HUES48 (cell line): ENCODE data around the gene CHKA.

Experiments
- H3K27ac ChIP-seq: one replicate; pipeline ENCODE4 v1.7.0; 2013; ENCODE audit warnings: low read depth, low read length, inconsistent platforms
- H3K27me3 ChIP-seq: 2 replicates; pipeline ENCODE4 v1.6.1; 2013; ENCODE audit warnings: mild to moderate bottlenecking, low read length; ENCODE audit not compliant: control insufficient read depth, insufficient read depth
- H3K36me3 ChIP-seq: 2 replicates; pipeline ENCODE4 v1.6.1; 2013; ENCODE audit warnings: low read length; ENCODE audit not compliant: control insufficient read depth, insufficient read depth
- H3K4me1 ChIP-seq: 2 replicates; pipeline ENCODE4 v1.6.1; 2013; ENCODE audit warnings: mild to moderate bottlenecking, low read length; ENCODE audit not compliant: control insufficient read depth, insufficient read depth
- H3K4me3 ChIP-seq: 2 replicates; pipeline ENCODE4 v1.5.1; 2013; ENCODE audit warnings: mild to moderate bottlenecking, low read depth, low read length
- H3K9ac ChIP-seq: 2 replicates; pipeline ENCODE4 v1.6.1; 2013; ENCODE audit warnings: mild to moderate bottlenecking, low read depth, low read length, moderate library complexity
- H3K9me3 ChIP-seq: 2 replicates; pipeline ENCODE4 v1.6.1; 2013; ENCODE audit warnings: low read length; ENCODE audit not compliant: control insufficient read depth, insufficient read depth

CHKA gene

DNA sequence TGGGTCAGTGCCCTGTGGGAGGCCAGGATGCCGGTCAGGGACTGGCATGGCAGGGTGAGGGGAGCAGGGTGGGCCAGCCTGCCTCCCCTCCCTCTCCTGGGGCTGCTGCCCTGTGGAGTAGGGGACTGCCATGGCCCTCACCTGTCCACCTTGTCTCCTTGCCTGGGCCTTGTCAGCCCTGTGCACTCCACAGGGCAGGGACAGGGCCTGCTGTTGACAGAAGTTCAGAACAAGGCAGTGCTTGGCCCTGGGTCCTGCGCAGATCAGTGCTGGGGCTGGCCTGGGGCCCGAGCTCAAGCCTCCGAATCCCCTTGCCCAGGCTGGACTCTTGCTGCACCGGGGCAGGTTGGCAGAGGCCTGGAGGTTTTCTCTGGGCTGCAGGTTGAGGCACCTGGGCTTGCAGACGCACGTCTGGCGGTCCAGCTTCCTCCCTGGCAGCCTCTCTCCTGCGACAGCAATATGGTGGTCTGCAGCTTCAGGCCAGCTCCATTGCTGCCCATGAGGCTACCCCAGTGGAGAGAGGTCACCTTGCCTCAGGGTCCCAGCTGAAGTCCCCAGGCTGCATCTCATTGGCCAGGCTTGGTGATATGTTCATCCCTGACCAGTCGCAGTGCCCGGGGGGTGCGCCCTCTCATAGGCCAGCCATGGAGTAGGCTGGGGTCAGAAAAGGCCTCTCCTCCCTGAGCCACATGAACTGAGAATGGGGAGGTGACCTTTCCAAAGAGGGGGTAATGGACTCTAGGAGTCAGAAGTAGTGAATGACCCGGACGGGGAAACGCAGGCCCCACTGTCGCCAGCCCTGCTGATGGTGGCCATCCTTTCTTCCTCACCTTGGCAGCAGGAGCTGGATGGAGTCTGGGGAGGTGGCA lies 21.5 kb upstream of the CHKA start:
- H3K9ac ChIP-seq: no peak overlapping the region
- H3K36me3 ChIP-seq: no peaks in the 10 kb centered on the region
- no peaks in the 10 kb centered on the region for H3K27me3 ChIP-seq
- no peaks in the 10 kb centered on the region for H3K9me3 ChIP-seq
- no peak overlapping the region for H3K4me3 ChIP-seq
- no peak overlapping the region for H3K27ac ChIP-seq
- no peaks in the 10 kb centered on the region for H3K4me1 ChIP-seq

DNA sequence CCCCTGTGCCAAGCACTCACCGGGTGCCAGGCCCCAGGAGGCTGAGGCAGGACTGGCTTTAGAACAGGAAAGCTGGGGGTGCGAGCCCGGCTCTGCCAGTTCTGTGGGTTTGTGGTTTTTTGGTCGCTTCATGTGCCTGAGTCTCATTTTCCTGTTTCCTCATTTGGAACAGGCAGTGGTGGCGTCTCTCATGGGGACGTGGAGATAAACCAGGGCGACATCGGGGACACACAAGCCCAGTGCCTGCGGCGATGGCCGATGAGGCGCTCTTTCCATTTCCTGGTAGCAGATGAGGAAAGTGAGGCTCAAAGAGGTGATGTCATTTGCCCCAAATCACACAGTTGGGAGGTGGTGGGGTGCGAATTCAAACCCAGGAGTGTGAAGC lies 20.8 kb upstream of the CHKA start:
- no peaks in the 10 kb centered on the region for H3K36me3 ChIP-seq
- H3K9me3 ChIP-seq: no peaks in the 10 kb centered on the region
- no peak overlapping the region for H3K27ac ChIP-seq
- H3K4me3 ChIP-seq: no peak overlapping the region
- H3K27me3 ChIP-seq: no peaks in the 10 kb centered on the region
- H3K4me1 ChIP-seq: no peaks in the 10 kb centered on the region
- no peak overlapping the region for H3K9ac ChIP-seq

DNA sequence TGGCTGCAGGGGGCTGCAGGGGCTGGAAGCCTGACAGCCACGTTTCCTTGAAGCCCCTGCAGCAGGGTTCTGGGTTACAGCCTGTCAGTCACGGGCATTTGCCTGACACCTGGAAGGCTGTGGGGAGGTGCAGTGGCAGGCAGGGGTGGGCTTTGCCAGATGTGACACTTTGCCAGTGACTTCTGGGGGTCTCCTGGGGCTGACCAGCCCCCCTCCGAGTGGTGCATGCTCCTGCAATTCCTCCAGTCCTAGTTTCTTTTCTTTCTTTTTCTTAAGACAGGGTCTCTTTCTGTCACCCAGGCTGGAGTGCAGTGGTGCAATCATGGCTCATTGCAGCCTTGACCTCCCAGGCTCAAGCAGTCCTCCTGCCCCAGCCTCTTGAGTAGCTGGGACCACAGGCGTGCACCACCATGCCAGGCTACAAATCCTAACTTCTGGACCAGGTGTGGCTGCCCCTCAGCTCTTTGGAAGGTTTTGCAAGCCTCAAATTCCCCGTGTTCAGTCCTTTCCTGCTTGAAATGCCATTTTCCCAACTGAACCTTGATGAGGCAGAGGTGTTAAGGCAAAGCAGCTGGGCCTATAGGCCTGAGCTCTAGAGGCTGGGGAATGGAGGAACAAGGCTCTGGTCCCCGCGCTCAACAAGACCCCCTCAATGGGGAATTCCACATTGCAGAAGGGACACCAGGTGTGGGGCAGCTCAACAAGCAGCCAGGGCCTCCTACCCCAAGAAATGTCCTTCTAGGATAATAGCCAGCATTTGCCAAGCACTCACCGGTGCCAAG lies 20.2 kb upstream of the CHKA start:
- Histone ChIP-seq H3K9ac (no peak overlapping the region), H3K4me1 (no peaks in the 10 kb centered on the region), H3K4me3 (no peak overlapping the region), H3K27ac (no peak overlapping the region), H3K9me3 (no peaks in the 10 kb centered on the region), H3K36me3 (no peaks in the 10 kb centered on the region), H3K27me3 (no peaks in the 10 kb centered on the region)

DNA sequence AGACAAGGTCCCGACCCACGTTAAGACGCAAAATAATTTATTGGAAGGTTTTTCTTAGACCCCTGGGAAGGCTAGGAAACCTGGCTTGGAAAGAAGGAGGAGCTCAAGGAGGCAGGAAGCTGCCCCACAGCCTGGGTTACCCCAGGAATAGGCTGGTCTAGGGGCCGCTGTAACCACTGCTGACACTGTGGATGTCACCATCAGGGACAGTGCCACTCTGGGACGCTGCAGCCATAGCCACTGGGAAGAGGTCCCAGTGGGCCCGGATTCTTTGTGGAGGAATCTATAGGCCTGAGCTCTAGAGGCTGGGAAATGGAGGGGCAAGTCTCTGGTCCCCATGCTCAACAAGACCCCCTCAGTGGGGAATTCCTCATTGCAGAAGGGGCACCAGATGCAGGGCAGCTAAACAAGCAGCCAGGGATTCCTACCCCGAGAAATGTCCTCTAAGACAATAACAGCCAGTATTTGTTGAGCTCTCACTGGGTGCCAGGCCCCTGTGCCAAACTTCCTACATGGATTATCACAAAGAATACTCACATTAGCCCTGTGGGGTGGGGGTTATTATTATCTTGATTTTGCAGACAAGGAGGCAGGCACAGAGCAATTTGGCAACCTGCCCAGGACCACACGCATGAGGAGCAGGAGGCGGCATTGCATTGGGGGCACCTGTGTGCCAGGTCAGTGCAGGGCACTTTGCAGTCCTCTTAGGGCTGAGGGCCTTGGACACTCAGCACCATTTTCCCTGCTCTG lies 19.5 kb upstream of the CHKA start:
- Histone ChIP-seq H3K36me3 (no peaks in the 10 kb centered on the region), H3K4me3 (no peak overlapping the region), H3K27me3 (no peaks in the 10 kb centered on the region), H3K9me3 (peaks cover 3% of the 10 kb centered on the region; the same call in 1 of the 2 replicates), H3K9ac (no peak overlapping the region), H3K27ac (no peak overlapping the region), H3K4me1 (no peaks in the 10 kb centered on the region)

DNA sequence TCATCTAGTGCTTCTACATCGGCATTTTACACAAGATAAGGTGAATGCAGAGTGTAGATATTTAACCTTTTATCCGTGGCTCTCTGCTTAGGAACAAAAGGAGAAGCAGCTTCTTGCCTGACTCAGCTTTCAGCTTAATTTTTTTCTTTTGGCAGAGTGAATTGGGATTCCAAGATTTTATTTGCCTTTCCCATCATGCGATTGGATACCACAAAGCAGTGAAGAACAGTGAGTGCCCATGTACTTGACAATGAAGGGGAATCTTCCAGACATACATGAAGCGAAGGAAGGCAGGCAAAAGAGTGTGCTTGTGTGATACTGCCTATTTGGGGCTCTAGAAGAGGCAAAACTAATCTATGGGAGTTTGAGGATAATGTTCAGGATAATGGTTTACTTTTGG lies 17.0 kb upstream of the CHKA start:
- no peaks in the 10 kb centered on the region for H3K27me3 ChIP-seq
- no peak overlapping the region for H3K27ac ChIP-seq
- H3K9me3 ChIP-seq: peaks cover 19% of the 10 kb centered on the region
- no peak overlapping the region for H3K4me3 ChIP-seq
- no peak overlapping the region for H3K9ac ChIP-seq
- H3K4me1 ChIP-seq: no peaks in the 10 kb centered on the region
- H3K36me3 ChIP-seq: no peaks in the 10 kb centered on the region

DNA sequence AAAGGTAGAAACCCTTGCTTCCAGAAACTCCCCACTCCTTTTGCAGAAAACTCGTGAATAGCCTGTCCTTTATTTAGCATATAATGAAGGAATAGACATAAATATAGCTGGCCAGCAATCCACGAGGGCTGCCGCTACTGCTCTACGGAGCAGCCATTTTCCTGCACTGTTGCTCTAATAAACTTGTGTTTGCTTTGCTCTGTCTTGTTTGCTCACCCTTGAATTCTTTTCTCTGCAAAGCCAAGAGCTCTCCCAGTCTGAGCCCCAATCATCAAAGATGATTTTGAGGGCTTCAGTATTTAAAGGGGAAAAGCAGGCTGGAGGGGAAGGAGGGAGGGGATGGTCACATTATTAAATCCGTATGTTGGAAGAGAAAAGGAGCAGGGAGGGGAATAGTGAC lies 16.6 kb upstream of the CHKA start:
- Histone ChIP-seq H3K9ac (no peak overlapping the region), H3K36me3 (no peaks in the 10 kb centered on the region), H3K4me1 (no peaks in the 10 kb centered on the region), H3K9me3 (peaks cover 21% of the 10 kb centered on the region), H3K4me3 (no peak overlapping the region), H3K27ac (no peak overlapping the region), H3K27me3 (no peaks in the 10 kb centered on the region)

DNA sequence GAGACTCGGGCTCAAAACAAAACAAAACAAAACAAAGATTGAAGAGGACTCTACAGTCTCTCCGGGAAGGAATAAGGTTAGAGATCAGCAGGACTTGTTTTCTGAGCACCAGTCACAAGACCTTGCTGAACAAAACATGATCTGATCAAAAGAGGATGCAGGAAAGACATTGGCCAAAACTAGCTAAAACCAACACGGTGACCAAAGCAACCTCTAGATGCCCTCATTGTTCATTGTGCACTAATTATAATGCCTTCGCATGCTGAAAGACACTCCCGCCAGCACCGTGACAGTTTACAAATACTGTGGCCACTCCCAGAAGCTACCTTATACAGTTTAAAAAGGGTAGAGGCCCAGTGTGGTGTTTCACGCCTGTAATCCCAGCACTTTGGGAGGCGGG lies 15.7 kb upstream of the CHKA start:
- Histone ChIP-seq H3K27ac (no peak overlapping the region), H3K9me3 (peaks cover 24% of the 10 kb centered on the region), H3K4me1 (no peaks in the 10 kb centered on the region), H3K36me3 (no peaks in the 10 kb centered on the region), H3K27me3 (no peaks in the 10 kb centered on the region), H3K4me3 (no peak overlapping the region), H3K9ac (no peak overlapping the region)

DNA sequence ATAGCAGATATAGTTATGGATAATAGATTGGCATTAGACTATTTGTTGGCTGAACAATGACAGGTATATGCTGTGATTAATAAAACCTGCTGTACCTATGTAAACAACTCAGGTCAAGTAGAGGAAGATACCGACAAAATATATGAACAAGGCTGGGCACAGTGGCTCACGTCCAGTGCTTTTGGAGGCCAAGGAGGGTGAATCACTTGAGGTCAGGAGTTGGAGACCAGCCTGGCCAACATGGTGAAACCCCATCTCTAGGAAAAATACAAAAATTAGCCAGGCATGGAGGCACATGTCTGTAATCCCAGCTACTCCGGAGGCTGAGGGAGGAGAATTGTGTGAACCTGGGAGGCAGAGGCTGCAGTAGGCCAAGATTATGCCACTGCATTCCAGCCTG lies 14.0 kb upstream of the CHKA start:
- Histone ChIP-seq H3K27me3 (no peaks in the 10 kb centered on the region), H3K36me3 (no peaks in the 10 kb centered on the region), H3K9me3 (peaks cover 34% of the 10 kb centered on the region), H3K4me1 (no peaks in the 10 kb centered on the region), H3K4me3 (no peak overlapping the region), H3K9ac (no peak overlapping the region), H3K27ac (no peak overlapping the region)

DNA sequence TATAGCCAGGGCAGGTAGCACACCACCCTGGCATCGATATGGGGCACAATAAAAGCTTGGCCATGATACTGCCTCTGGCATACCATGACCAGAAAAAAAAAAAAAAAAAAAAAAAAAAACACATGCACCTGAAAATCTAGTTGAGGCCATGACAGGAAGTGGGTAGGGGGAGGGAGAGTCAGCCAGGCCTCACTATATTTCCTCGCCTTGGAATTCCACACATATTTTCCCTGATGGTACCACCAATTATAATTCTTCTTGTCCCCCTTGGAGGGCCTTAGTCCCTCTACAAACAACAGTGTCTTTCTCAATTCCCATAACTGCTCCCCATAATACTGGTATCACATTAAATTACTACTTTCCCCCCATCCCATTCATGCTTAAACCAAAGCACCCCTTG lies 12.6 kb upstream of the CHKA start:
- H3K27ac ChIP-seq: no peak overlapping the region
- peaks cover 37% of the 10 kb centered on the region for H3K9me3 ChIP-seq
- no peak overlapping the region for H3K9ac ChIP-seq
- peaks cover 8% of the 10 kb centered on the region for H3K4me1 ChIP-seq
- no peak overlapping the region for H3K4me3 ChIP-seq
- no peaks in the 10 kb centered on the region for H3K36me3 ChIP-seq
- H3K27me3 ChIP-seq: no peaks in the 10 kb centered on the region

DNA sequence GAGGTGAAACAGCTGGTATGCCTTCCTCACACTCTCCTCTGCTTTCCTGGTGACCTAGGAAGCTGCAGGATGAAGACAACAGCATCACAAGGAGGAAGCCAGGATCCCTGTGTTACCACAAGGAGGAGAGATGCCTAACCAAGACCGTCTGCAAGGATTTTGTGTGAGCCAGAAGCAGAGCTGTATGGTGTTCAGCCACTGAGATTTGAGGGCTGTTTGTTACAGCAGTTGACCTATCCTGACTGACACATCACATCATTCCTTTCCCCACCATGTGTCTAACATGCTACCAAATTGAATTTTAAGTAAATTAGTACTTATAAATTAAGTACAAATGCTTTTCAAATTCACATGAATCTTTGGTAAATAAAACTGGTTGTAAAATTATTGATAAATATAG lies 8.9 kb upstream of the CHKA start:
- Histone ChIP-seq H3K27me3 (no peaks in the 10 kb centered on the region), H3K9me3 (peaks cover 31% of the 10 kb centered on the region), H3K27ac (no peak overlapping the region), H3K36me3 (no peaks in the 10 kb centered on the region), H3K4me1 (peaks cover 36% of the 10 kb centered on the region), H3K4me3 (no peak overlapping the region), H3K9ac (no peak overlapping the region)
